Hepatocyte (in vitro differentiated cells): ENCODE data around the gene DNMT1. TPM values are rescaled to one million over a fixed set of nuclear protein-coding genes. Genes with fewer than 3 reads are reported as not detected.

Source experiments
- DNase-seq: peaks from one replicate; pipeline ENCODE4 v3.0.0-alpha.2; 2016; ENCODE audit warnings: low spot score
- H2AFZ ChIP-seq: fragments of 200-600 bp; sonication (generic); 2 replicates; pipeline ENCODE4 v1.6.0; 2016; ENCODE audit warnings: antibody characterized with exemption, mild to moderate bottlenecking
- H3K27ac ChIP-seq: fragments of 200-600 bp; sonication (generic); 2 replicates; pipeline ENCODE4 v1.5.1; 2016; ENCODE audit warnings: mild to moderate bottlenecking
- H3K27me3 ChIP-seq: fragments of 200-600 bp; sonication (generic); 2 replicates; pipeline ENCODE4 v1.6.1; 2016
- H3K36me3 ChIP-seq: fragments of 200-600 bp; sonication (generic); replicated peaks from 2 replicates; pipeline ENCODE4 v1.5.1; 2016; ENCODE audit warnings: low read depth; ENCODE audit not compliant: insufficient read depth
- H3K4me1 ChIP-seq: fragments of 200-600 bp; sonication (generic); 2 replicates; pipeline ENCODE4 v1.5.1; 2016; ENCODE audit warnings: mild to moderate bottlenecking, moderate library complexity; ENCODE audit not compliant: insufficient read depth
- H3K4me2 ChIP-seq: fragments of 200-600 bp; sonication (generic); 2 replicates; pipeline ENCODE4 v1.6.0; 2016
- H3K4me3 ChIP-seq: fragments of 200-600 bp; sonication (generic); 2 replicates; pipeline ENCODE4 v1.5.1; 2016; ENCODE audit warnings: mild to moderate bottlenecking
- H3K79me2 ChIP-seq: fragments of 200-600 bp; sonication (generic); 2 replicates; pipeline ENCODE4 v1.6.0; 2017; ENCODE audit warnings: mild to moderate bottlenecking
- H3K9me2 ChIP-seq: fragments of 200-600 bp; sonication (generic); replicated peaks from 2 replicates; pipeline ENCODE4 v1.6.0; 2017; ENCODE audit warnings: mild to moderate bottlenecking; ENCODE audit not compliant: insufficient read depth
- H3K9me3 ChIP-seq: fragments of 200-600 bp; sonication (generic); 2 replicates; pipeline ENCODE4 v1.5.1; 2016; ENCODE audit warnings: low read depth, mild to moderate bottlenecking
- H4K20me1 ChIP-seq: fragments of 200-600 bp; sonication (generic); 2 replicates; pipeline ENCODE4 v1.6.0; 2016; ENCODE audit warnings: mild to moderate bottlenecking; ENCODE audit not compliant: insufficient read depth, poor library complexity, severe bottlenecking
- EZH2 ChIP-seq: fragments of 200-600 bp; sonication (generic); IDR thresholded peaks from 2 replicates; pipeline ENCODE4 v1.6.1; 2016; ENCODE audit warnings: antibody characterized with exemption, mild to moderate bottlenecking, borderline replicate concordance
- EZH2phosphoT487 ChIP-seq: fragments of 200-600 bp; sonication (generic); IDR thresholded peaks from one replicate; pipeline ENCODE4 v1.6.1; 2018; ENCODE audit warnings: antibody characterized with exemption, mild to moderate bottlenecking, low read depth, moderate library complexity; ENCODE audit not compliant: unreplicated experiment, severe bottlenecking
- WGBS: methylation state at CpG from one replicate; pipeline ENCODE4 v1.1.6; 2016; ENCODE audit warnings: low lambda C conversion rate; ENCODE audit errors: missing lambda C conversion rate; 5-methylcytosine and 5-hydroxymethylcytosine counted together
- polyA plus RNA-seq: library from polyadenylated mRNA; unstranded; fragments of >200 nt; fragmentation: Nextera tagmentation; extraction: Ambion mirVana; gene quantifications from 2 replicates; pipeline ENCODE4 v1.2.1, GENCODE V29; 2016
- total RNA-seq: library from RNA; depleted of rRNA; stranded (reverse); fragments of >200 nt; gene quantifications from 2 replicates; pipeline ENCODE4 v1.2.3, GENCODE V29; 2014
- TF ChIP-seq, protein P1 (sequence below): fragments of 200-600 bp; sonication (generic); IDR thresholded peaks from 2 replicates; pipeline ENCODE4 v1.5.1; 2016; ENCODE audit warnings: antibody characterized with exemption, mild to moderate bottlenecking; ENCODE audit not compliant: poor library complexity

Gene DNMT1
- total and polyA plus RNA-seq, 2 experiments from 2014 or later, result 55.2 to 63.5 TPM

DNA sequence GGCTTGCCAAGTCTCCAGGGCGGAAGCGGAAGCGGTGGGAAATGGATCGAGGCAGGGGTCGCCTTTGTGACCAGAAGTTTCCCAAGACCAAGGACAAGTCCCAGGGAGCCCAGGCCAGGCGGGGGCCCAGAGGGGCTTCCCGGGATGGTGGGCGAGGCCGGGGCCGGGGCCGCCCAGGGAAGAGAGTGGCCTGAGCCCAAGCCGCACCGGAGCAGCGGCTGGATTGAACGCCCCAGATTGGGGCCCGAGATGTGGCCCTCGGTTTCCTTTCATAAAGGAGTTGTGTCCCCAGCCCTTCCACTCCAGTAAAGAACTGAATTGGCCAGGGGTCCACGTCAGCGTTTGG is 83.8 kb downstream of the DNMT1 start:
- H3K4me1 ChIP-seq, result peaks cover 7% of the 10 kb centered on the region
- DNase-seq, result no peak
- H3K27ac ChIP-seq, result no peak overlapping the region
- no peak overlapping the region for H3K4me3 ChIP-seq
- no peaks in the 10 kb centered on the region for H3K36me3 ChIP-seq
- H3K9me2 ChIP-seq, result no peaks in the 10 kb centered on the region
- no peaks in the 10 kb centered on the region for H4K20me1 ChIP-seq
- H3K4me2 ChIP-seq, result no peak overlapping the region
- no peak overlapping the region for H2AFZ ChIP-seq
- H3K9me3 ChIP-seq, result no peaks in the 10 kb centered on the region
- TF ChIP-seq, protein P1, sequence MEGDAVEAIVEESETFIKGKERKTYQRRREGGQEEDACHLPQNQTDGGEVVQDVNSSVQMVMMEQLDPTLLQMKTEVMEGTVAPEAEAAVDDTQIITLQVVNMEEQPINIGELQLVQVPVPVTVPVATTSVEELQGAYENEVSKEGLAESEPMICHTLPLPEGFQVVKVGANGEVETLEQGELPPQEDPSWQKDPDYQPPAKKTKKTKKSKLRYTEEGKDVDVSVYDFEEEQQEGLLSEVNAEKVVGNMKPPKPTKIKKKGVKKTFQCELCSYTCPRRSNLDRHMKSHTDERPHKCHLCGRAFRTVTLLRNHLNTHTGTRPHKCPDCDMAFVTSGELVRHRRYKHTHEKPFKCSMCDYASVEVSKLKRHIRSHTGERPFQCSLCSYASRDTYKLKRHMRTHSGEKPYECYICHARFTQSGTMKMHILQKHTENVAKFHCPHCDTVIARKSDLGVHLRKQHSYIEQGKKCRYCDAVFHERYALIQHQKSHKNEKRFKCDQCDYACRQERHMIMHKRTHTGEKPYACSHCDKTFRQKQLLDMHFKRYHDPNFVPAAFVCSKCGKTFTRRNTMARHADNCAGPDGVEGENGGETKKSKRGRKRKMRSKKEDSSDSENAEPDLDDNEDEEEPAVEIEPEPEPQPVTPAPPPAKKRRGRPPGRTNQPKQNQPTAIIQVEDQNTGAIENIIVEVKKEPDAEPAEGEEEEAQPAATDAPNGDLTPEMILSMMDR, result no peak
- TF ChIP-seq EZH2phosphoT487 (no peak), EZH2 (no peak)
- WGBS, result 95% methylated on average over 19 of the region's 19 CpGs
- H3K79me2 ChIP-seq, result peaks cover 21% of the 10 kb centered on the region
- H3K27me3 ChIP-seq, result no peaks in the 10 kb centered on the region

DNA sequence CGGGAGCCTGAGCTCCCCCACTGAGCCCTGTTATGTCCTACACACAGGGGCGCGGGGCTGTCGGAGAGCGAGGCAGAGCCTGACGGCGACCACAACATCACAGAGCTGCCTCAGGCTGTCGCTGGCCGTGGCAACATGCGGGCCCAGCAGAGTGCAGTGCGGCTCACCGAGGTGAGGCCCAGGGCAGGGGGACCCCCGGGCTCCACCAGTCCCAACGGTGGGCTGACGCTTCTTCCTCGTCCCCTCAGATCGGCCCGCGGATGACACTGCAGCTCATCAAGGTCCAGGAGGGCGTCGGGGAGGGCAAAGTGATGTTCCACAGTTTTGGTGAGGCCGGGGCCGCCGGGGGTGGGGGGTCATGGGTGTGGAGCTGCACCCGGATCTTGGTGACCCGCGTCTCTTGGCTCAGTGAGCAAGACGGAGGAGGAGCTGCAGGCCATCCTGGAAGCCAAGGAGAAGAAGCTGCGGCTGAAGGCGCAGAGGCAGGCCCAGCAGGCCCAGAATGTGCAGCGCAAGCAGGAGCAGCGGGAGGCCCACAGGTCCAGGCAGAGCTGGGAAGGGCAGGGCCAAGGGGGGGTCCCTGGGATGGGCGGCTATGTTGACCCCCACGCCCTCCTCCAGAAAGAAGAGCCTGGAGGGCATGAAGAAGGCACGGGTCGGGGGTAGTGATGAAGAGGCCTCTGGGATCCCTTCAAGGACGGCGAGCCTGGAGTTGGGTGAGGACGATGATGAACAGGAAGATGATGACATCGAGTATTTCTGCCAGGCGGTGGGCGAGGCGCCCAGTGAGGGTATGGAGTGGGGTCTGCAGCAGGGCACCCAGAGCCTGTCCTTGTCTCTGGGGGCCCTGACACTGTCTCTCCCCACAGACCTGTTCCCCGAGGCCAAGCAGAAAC is 84.4 kb downstream of the DNMT1 start:
- TF ChIP-seq EZH2 (no peak), EZH2phosphoT487 (no peak)
- TF ChIP-seq, protein P1, result no peak
- H3K4me2 ChIP-seq, result no peak overlapping the region
- no peaks in the 10 kb centered on the region for H3K27me3 ChIP-seq
- peaks cover 7% of the 10 kb centered on the region for H3K4me1 ChIP-seq
- peaks cover 21% of the 10 kb centered on the region for H3K79me2 ChIP-seq
- no peaks in the 10 kb centered on the region for H3K36me3 ChIP-seq
- H3K27ac ChIP-seq, result no peak overlapping the region
- no peak overlapping the region for H3K4me3 ChIP-seq
- no peak for DNase-seq
- no peaks in the 10 kb centered on the region for H3K9me2 ChIP-seq
- H2AFZ ChIP-seq, result no peak overlapping the region
- no peaks in the 10 kb centered on the region for H3K9me3 ChIP-seq
- WGBS, result 96% methylated on average over 41 of the region's 44 CpGs
- H4K20me1 ChIP-seq, result no peaks in the 10 kb centered on the region

DNA sequence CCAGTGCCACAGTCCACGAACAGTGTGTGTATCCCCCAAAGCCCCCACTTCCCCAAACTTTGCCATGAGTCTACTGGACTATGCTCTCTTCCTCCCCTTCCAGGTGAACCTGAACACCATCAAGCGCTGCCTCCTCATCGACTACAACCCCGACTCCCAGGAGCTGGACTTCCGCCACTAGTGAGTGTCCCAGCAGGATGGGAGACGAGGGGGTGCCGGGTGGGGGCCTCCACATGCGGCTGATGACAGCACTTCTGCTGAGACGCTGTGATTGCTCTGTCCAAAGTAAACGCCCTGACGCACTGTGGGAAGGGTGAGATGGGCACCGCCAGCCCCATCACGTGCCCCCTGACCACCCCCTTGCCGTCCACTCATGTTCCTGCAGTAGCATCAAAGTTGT is 85.2 kb downstream of the DNMT1 start:
- DNase-seq, result no peak
- no peaks in the 10 kb centered on the region for H3K27me3 ChIP-seq
- TF ChIP-seq, protein P1, result no peak
- H3K4me3 ChIP-seq, result no peak overlapping the region
- peaks cover 7% of the 10 kb centered on the region for H3K4me1 ChIP-seq
- H3K9me3 ChIP-seq, result no peaks in the 10 kb centered on the region
- H3K36me3 ChIP-seq, result no peaks in the 10 kb centered on the region
- H3K9me2 ChIP-seq, result no peaks in the 10 kb centered on the region
- H4K20me1 ChIP-seq, result no peaks in the 10 kb centered on the region
- peaks cover 21% of the 10 kb centered on the region for H3K79me2 ChIP-seq
- no peak overlapping the region for H2AFZ ChIP-seq
- 98% methylated on average over 14 of the region's 14 CpGs for WGBS
- H3K27ac ChIP-seq, result no peak overlapping the region
- H3K4me2 ChIP-seq, result no peak overlapping the region
